PC-9 (cell line): ENCODE measurements around the gene KIF2A. TPM values are rescaled to one million over a fixed set of nuclear protein-coding genes. Genes with fewer than 3 reads are reported as not detected.

Experiments
- BruUV-seq: library from RNA; stranded (reverse); fragments of 400-500 nt; replicated peaks from 2 replicates; lab custom pipeline; 2021; lab: Mats Ljungman, UMichigan
- CTCF ChIA-PET: fragments of 300-600 bp; sonication (Branson Sonifier 250); formaldehyde crosslinking; loops from one replicate; lab custom pipeline; 2022; ENCODE audit warnings: antibody characterized with exemption; lab: Charles Lee
- POLR2A ChIA-PET: fragments of 300-600 bp; sonication (Branson Sonifier 250); formaldehyde crosslinking; loops from one replicate; lab custom pipeline; 2022; ENCODE audit warnings: antibody characterized with exemption; ENCODE audit not compliant: unreplicated experiment; lab: Charles Lee
- DNase-seq, 2 experiments: peaks; one replicate each; pipeline versions ENCODE4 v3.0.0 to v3.0.0-alpha.2; 2015 to 2022; ENCODE audit warnings: mixed read lengths in 1 of 2
- H2AFZ ChIP-seq: fragments of 200-600 bp; sonication (generic); 2 replicates; pipeline ENCODE4 v1.8.1; 2017; ENCODE audit warnings: antibody characterized with exemption
- H3F3A ChIP-seq: fragments of 200-600 bp; sonication (generic); 2 replicates; pipeline ENCODE4 v1.8.1; 2017; ENCODE audit warnings: antibody characterized with exemption, mild to moderate bottlenecking, low read depth; ENCODE audit not compliant: insufficient read depth
- H3K27ac ChIP-seq: fragments of 200-600 bp; sonication (generic); 2 replicates; pipeline ENCODE4 v1.6.1; 2016; ENCODE audit warnings: mixed run types
- H3K27me3 ChIP-seq: fragments of 200-600 bp; sonication (generic); 2 replicates; pipeline ENCODE4 v1.6.1; 2016; ENCODE audit warnings: low read depth, mixed run types; ENCODE audit not compliant: insufficient read depth
- H3K36me3 ChIP-seq: fragments of 200-600 bp; sonication (generic); 2 replicates; pipeline ENCODE4 v1.6.1; 2016; ENCODE audit warnings: low read depth, mixed run types
- H3K4me1 ChIP-seq: fragments of 200-600 bp; sonication (generic); replicated peaks from 2 replicates; pipeline ENCODE4 v1.6.1; 2016; ENCODE audit warnings: mixed run types; ENCODE audit not compliant: insufficient read depth
- H3K4me2 ChIP-seq: fragments of 200-600 bp; sonication (generic); 2 replicates; pipeline ENCODE4 v1.6.1; 2017; ENCODE audit warnings: mixed run types
- H3K4me3 ChIP-seq: fragments of 200-600 bp; sonication (generic); 2 replicates; pipeline ENCODE4 v1.6.1; 2016; ENCODE audit warnings: mixed run types
- H3K79me2 ChIP-seq: fragments of 200-600 bp; sonication (generic); 2 replicates; pipeline ENCODE4 v1.6.1; 2017; ENCODE audit warnings: low read depth, mixed run types
- H3K9me2 ChIP-seq: fragments of 200-600 bp; sonication (generic); 2 replicates; pipeline ENCODE4 v1.8.1; 2017; ENCODE audit warnings: mild to moderate bottlenecking; ENCODE audit not compliant: insufficient read depth
- H3K9me3 ChIP-seq: fragments of 200-600 bp; sonication (generic); 2 replicates; pipeline ENCODE4 v1.8.1; 2016; ENCODE audit warnings: low read depth; ENCODE audit not compliant: insufficient read depth
- H4K20me1 ChIP-seq: fragments of 200-600 bp; sonication (generic); 2 replicates; pipeline ENCODE4 v1.8.1; 2017; ENCODE audit not compliant: insufficient read depth
- EZH2 ChIP-seq: fragments of 200-600 bp; sonication (generic); IDR thresholded peaks from 2 replicates; pipeline ENCODE4 v1.8.0; 2017; ENCODE audit warnings: antibody characterized with exemption, low read depth
- intact Hi-C: fragments of 100-400 bp; cut with micrococcal nuclease; formaldehyde crosslinking; loops from one replicate; pipeline ENCODE4 v1.10.0; 2022; ENCODE audit not compliant: unreplicated experiment
- total RNA-seq: library from RNA; stranded (reverse); gene quantifications from 2 replicates; pipeline ENCODE4 v1.2.3, GENCODE V29; 2021
- TF ChIP-seq, protein P1 (sequence below): fragments of 200-600 bp; sonication (generic); conservative IDR thresholded peaks from 2 replicates; pipeline ENCODE4 v1.6.1; 2017; ENCODE audit warnings: mixed run types, antibody characterized with exemption, mild to moderate bottlenecking, moderate library complexity

KIF2A gene
- total RNA-seq, 1 experiment from 2014 or later: 54.8 TPM

DNA sequence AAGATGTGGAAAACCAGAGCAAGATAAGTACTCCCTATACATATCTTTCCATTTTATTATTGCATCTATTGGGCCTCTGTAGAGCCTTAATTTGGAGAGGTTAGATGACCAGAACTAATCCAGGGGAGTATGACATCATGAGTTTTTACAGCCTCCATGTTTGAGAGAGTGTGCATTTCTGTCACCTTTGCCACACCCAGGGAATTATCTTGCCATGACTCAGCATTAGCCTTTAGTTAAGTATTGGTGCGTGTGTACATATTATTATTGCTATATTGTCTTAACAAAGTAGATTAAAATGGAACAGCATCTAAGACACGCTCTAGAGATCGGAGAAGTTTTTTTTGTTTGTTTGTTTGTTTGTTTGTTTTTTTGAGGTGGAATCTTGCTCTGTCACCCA is 70.1 kb downstream of the KIF2A start:
- Histone ChIP-seq H3K4me2 (peak overlapping the region; percentile 5), H2AFZ (no peak overlapping the region), H4K20me1 (no peaks in the 10 kb centered on the region), H3K9me3 (no peaks in the 10 kb centered on the region), H3K36me3 (peaks cover 39% of the 10 kb centered on the region), H3K9me2 (no peaks in the 10 kb centered on the region), H3K4me1 (peaks cover 15% of the 10 kb centered on the region), H3K79me2 (no peaks in the 10 kb centered on the region), H3K27ac (peak overlapping the region; percentile 33; the same call in 1 of the 2 replicates), H3K27me3 (no peaks in the 10 kb centered on the region), H3K4me3 (no peak overlapping the region), H3F3A (no peaks in the 10 kb centered on the region; the same call in 1 of the 2 replicates)
- intact Hi-C loops: no loop called here
- TF ChIP-seq EZH2: no peak
- TF ChIP-seq, protein P1, sequence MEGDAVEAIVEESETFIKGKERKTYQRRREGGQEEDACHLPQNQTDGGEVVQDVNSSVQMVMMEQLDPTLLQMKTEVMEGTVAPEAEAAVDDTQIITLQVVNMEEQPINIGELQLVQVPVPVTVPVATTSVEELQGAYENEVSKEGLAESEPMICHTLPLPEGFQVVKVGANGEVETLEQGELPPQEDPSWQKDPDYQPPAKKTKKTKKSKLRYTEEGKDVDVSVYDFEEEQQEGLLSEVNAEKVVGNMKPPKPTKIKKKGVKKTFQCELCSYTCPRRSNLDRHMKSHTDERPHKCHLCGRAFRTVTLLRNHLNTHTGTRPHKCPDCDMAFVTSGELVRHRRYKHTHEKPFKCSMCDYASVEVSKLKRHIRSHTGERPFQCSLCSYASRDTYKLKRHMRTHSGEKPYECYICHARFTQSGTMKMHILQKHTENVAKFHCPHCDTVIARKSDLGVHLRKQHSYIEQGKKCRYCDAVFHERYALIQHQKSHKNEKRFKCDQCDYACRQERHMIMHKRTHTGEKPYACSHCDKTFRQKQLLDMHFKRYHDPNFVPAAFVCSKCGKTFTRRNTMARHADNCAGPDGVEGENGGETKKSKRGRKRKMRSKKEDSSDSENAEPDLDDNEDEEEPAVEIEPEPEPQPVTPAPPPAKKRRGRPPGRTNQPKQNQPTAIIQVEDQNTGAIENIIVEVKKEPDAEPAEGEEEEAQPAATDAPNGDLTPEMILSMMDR: no peak
- peak in 1 of 2 experiments; percentile 57 for DNase-seq
- no TSS peak for BruUV-seq
- ChIA-PET CTCF (interaction anchor here (0.6 kb wide), 1 partner anchor 538 kb away, joined by 3 read pairs; no protein-coding TSS in a partner anchor), POLR2A (no interaction called here)

DNA sequence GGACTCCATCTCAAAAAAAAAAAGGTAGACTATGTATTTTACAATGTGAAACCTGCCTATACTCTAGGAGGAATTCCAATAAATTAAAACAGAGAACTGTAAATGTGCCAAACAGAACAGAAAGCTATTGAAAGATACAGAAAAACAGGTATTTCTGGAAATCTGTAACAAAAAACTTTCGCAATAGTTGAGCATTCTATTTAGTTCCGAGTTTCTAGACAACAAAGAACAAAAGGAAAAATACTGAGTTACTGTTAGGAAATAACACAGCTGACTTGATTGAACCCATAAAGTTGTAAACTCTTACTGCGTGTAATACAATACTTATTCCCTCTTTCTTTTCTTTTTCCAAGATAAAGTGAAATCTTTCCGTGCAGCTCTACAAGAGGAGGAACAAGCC is 79.1 kb downstream of the KIF2A start:
- intact Hi-C loops: loop anchor here (1.0 to 5.0 kb wide), 2 partner anchors 27 to 78 kb away; partner anchors contain the start of genes IPO11 and KIF2A
- Histone ChIP-seq H3K27me3 (no peaks in the 10 kb centered on the region), H3F3A (peaks cover 43% of the 10 kb centered on the region), H3K4me3 (no peak overlapping the region), H3K9me3 (no peaks in the 10 kb centered on the region), H3K4me1 (peaks cover 23% of the 10 kb centered on the region), H2AFZ (no peak overlapping the region), H3K79me2 (no peaks in the 10 kb centered on the region), H3K4me2 (peak overlapping the region; percentile 32), H3K9me2 (no peaks in the 10 kb centered on the region), H4K20me1 (peaks cover 3% of the 10 kb centered on the region; the same call in 1 of the 2 replicates), H3K27ac (peak overlapping the region; percentile 67), H3K36me3 (peaks cover 39% of the 10 kb centered on the region)
- BruUV-seq: no TSS peak
- ChIA-PET CTCF (no interaction called here), POLR2A (interaction anchor here (0.6 to 0.9 kb wide), 3 partner anchors 18 to 859 kb away, joined by 5 read pairs; partner anchors contain the start of gene DIMT1)
- TF ChIP-seq, protein P1: no peak
- no peak for TF ChIP-seq EZH2
- peak in 1 of 2 experiments; percentile 86 for DNase-seq

DNA sequence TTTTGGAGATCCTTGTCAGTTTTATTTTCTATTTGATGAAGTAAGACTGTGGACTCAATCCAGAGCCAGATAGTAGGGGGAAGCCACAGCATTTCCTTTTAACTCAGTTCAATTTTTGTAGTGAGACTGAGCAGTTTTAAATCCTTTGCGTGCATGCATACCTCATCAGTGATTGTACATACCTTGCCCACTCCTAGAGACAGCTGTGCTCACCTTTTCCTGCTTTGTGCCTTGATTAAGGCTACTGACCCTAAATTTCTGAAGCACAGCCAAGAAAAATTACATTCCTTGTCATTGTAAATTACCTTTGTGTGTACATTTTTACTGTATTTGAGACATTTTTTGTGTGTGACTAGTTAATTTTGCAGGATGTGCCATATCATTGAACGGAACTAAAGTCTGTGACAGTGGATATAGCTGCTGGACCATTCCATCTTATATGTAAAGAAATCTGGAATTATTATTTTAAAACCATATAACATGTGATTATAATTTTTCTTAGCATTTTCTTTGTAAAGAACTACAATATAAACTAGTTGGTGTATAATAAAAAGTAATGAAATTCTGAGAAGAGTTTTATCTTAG is 79.9 kb downstream of the KIF2A start:
- H3K27me3 ChIP-seq: no peaks in the 10 kb centered on the region
- TF ChIP-seq, protein P1: no peak
- TF ChIP-seq EZH2: no peak
- no peak overlapping the region for H2AFZ ChIP-seq
- H3K79me2 ChIP-seq: no peaks in the 10 kb centered on the region
- H3K36me3 ChIP-seq: peaks cover 43% of the 10 kb centered on the region
- H4K20me1 ChIP-seq: peaks cover 3% of the 10 kb centered on the region; the same call in 1 of the 2 replicates
- H3K4me3 ChIP-seq: no peak overlapping the region
- CTCF ChIA-PET: no interaction called here
- no TSS peak for BruUV-seq
- no peaks in the 10 kb centered on the region for H3K9me3 ChIP-seq
- intact Hi-C loops: loop anchor here (1.0 to 5.0 kb wide), 2 partner anchors 26 to 79 kb away; partner anchors contain the start of genes IPO11 and KIF2A
- peak overlapping the region; percentile 67 for H3K27ac ChIP-seq
- DNase-seq: peak; percentile 37 to 62
- H3F3A ChIP-seq: peaks cover 44% of the 10 kb centered on the region
- H3K4me1 ChIP-seq: peaks cover 23% of the 10 kb centered on the region
- no peaks in the 10 kb centered on the region for H3K9me2 ChIP-seq
- no peak overlapping the region for H3K4me2 ChIP-seq
- POLR2A ChIA-PET: interaction anchor here (0.7 to 0.9 kb wide), 2 partner anchors 16 to 18 kb away, joined by 3 read pairs; partner anchors contain the start of gene DIMT1
